IPS DF 19.7 (cell line): ENCODE results near the gene GLB1L3.
A peak's percentile ranks its signal among the peaks of the same experiment; 100 is the strongest.
"Not testable (repeated sequence)": the region's sequence is repeated elsewhere in the genome, so short reads cannot be mapped to it uniquely, and the experiment has no call there.

Experiments
- DNase-seq: peaks from one replicate; pipeline ENCODE4 v3.0.0-alpha.2; 2013; ENCODE audit warnings: low read depth, low spot score

Gene GLB1L3

GRCh38 chr11:134343646-134344045 is 67.5 kb downstream of the GLB1L3 start:
- no peak for DNase-seq

GRCh38 chr11:134344497-134345236 is 68.5 kb downstream of the GLB1L3 start:
- DNase-seq, result not testable (repeated sequence)

- DNase-seq, result no peak
Observed at GRCh38 chr11:134345237-134345550, 69.0 kb downstream of the GLB1L3 start.

DNA sequence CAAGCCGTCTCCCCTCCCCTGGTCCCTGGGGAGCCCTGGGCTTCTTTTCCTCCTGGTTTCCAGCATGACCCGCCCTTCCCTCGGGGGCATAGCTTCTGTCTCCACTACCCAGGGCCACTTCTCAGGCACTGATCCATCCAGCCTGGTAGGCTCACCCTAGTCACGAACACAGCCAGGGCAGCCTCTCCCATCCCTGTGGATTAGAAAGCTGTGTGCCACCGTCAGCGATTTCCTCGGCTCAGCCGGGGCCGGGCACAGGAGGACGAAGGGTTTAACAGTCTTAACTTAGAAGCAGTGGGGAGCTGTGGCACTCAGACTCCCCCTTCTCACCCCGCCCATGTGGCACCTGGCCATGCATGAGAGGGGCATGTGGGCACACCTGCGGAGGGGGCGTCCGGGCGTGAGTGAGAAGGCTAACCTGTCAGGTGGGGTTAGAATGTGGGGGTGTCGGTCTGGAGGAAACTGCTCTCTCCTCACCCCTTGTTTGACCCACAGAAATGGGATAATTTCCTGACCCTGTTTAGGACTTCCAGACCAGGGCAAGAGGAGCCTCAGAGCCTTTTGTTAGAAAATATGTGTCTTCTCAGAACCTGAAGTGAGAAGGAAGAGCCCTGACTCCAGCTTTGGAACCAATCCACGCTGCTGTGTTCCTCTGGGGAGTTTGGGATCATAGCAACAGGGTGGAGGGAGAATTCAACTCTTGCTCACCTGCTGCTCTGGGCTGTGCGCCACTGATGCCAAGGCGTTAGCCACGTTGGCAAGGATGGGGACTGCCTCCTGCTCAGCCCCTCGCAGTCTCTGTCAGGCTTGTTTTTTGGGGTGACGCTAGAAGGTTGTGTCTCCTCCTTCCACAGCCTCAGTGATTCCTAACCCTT is 70.2 kb downstream of the GLB1L3 start:
- no peak for DNase-seq

DNA sequence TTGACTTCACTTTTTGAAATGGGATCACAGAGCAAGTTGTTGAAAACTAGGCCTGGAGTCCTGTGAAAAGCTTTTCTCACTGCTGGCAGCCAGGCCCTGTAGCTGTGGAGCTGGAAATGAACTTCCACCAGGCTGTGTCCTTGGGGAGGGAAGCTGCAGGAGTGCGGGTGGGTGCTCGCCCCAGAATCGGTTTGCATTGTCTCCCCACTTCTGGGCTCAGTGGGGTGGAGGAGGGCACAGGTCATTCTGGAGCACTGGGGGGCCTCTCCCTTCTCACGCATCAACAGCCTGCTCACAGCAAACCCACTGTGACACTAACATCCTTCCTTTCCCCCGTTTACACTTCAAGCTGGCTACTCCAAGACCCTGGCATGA is 70.8 kb downstream of the GLB1L3 start:
- no peak for DNase-seq

DNA sequence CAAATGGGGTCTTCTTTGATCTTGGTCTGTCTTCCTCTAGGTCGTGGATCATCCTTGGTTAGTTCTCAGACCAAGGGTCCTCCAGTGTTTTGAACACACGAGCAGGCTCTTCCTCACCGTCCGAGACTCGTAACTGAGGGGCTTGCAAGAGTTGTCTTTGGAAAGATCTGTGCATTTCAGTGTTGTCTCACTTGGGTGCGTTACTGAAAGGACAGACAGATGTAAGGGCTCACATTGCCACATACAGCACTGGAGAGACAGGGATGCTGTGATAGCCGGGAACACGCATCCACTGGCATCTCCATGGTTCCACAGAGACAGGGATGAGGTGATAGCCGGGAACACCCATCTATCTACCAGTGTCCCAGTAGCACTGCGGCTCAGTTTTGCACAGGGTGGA is 71.3 kb downstream of the GLB1L3 start:
- no peak for DNase-seq

DNA sequence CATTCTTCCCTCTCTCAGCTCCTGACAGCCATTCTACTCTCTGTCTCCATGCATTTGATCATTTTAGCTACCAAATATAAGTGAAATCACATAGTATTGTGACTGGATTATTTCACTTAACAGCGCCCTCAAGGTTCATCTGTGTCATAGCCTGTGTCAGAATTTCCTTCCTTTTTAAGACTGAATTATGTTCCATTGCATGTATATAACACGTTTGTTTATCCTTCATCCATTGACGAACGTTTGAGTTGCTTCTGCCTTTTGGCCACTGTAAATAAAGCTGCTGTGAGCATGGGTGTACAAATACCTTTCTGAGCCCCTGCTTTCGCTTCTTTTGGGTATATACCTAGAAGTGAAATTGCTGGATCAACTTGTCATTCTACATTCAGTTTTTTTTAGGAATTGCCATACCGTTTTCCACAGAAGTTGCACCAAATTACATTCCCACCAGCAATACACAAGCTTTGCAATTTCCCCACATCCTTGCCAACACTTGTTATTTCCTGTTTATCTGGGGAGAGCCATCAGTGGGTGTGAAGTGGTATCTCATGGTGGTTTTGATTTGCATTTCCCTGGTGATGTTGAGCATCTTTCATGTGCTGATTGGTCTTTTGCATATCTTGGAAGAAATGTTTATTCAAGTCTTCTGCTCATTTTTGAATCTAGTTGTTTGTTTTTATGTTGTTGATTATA is 73.1 kb downstream of the GLB1L3 start:
- DNase-seq, result no peak

- no peak for DNase-seq
Observed at GRCh38 chr11:134349802-134350355, 73.7 kb downstream of the GLB1L3 start.

DNA sequence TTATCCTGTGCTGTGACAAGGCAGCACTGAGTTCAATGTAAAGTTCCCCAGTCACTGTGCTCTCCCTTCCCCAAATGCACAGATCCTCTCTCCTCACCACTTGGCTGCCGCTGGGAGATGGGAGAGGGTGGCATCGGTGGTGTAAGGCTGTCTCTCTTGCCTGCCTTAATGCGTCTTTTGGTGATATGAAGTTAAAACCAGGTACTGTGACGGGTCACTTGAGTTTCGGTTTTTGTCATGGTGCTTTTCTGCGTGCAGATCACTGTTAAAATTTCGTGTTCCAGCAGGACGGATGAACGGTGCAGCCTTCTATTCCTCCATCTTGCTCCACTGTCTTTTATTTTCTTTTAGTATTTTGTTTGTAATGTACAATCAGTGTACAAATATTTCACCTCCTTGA is 74.2 kb downstream of the GLB1L3 start:
- DNase-seq, result no peak

- no peak for DNase-seq
Observed at GRCh38 chr11:134352111-134352510, 75.9 kb downstream of the GLB1L3 start.

DNA sequence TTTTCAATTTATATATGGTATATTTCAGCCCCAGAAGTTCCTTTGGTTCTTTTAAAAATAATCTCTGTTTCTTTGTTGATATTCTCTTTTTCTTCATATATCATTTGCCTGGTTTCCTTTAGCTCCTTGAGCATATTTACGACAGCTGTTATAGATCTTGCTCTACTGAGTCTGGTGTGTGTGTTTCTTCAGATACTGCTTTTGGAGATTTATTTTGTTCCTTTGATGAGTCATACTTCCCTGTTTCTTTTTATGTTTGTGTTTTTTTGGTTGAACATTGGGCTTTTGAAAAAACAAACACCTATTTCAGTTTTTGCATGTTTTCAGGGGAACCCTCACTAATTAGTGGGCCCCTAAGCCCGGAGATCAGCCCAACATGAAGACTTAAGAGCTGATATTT is 79.0 kb downstream of the GLB1L3 start:
- no peak for DNase-seq

GRCh38 chr11:134355656-134356055 is 79.5 kb downstream of the GLB1L3 start:
- no peak for DNase-seq

DNA sequence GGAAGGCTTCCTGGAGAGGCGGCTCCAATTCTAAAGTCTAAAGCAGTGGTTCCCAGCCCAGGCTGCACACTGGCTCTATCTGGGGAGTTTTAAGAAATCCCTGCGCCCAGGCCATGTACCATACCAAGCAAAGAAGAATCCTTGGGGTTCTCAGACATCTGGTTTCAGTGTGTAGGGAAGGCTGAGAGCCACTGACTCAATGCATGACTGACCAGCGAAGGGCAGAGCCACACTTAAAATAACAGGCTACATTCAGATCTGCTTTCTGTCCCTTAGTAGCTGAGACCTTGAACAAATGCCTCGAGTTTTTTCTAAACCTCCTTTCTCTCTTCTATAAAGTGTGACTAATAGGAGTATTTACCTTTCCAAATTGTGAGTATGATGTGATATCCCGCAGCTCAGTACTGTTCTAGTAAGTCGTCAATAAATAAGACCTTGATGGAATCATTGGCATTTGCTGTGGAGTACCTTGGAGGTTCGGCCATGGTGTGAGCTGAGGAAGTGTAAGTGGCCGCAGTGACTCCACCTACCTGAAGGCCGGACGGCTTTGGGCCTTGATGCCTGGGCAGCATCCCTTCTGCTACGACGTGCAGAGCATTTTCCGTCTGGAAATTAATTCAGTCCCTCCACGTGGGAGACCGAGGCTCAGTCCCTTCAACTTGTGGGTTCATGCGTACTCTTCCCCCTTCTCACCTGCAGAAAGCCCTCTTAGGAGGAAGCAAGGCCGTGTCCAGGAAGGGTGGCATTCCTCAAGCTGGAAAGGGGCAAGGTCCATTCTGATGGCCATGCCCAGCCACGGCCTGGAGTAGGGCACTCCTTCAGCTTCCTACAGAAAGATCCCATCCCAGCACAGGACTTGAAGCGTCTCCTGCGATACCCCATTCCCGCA is 80.7 kb downstream of the GLB1L3 start:
- DNase-seq, result no peak

DNA sequence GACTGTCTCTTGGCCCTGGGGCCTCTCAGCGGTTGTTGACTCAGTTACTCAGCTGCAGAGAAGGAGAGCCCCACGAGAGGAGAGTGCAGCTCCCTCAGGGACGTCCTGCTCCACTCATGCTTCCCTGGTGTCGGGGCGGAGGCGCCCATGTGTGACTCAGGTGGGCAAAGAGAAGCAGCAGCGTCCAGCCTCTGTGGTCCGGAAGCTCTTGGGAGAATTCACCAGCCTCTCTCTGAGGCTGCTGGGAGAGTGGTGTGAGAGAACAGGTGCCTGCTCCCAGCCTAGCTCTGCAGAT is 81.3 kb downstream of the GLB1L3 start:
- DNase-seq, result no peak

GRCh38 chr11:134358165-134358855 is 82.1 kb downstream of the GLB1L3 start:
- no peak for DNase-seq

GRCh38 chr11:134358856-134359490 is 82.8 kb downstream of the GLB1L3 start:
- no peak for DNase-seq

- DNase-seq, result no peak
Observed at GRCh38 chr11:134359646-134360045, 83.5 kb downstream of the GLB1L3 start.

GRCh38 chr11:134360050-134360835 is 84.1 kb downstream of the GLB1L3 start:
- peak; percentile 74 for DNase-seq

DNA sequence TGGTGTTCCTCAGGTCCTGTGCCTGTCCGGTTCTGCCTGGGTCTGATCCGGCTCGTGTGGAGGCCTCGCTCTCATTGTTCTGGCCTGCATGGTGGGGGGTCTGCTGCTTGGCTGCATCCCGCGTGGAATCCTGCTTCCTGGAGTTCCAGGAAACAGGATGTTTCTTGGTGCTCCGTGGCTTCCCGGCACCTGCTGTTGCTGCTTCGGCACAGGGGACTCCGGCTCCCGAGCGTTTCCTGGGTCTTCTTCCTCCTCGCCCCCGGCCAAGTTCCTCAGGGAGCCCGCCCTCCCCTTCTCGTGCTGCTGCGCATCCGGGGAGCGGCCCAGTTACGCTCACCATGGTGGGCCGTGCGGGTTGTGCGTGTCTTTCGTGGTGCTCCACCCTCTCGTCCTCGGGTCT is 85.5 kb downstream of the GLB1L3 start:
- DNase-seq, result no peak
